ENCODE measurements around the gene ITCH.
"Not testable (repeated sequence)": the region's sequence is repeated elsewhere in the genome, so short reads cannot be mapped to it uniquely, and the experiment has no call there.

- TF ChIP-seq CTCF, POLR2A (IDR thresholded peaks at IDR 0.05): not testable (repeated sequence)
These were observed 4.8 kb downstream of the ITCH start for GRCh38 chr20:34367911-34368310.
